K562 (cell line): Measurements from ENCODE around the gene ATG7. TPM values are rescaled to one million over a fixed set of nuclear protein-coding genes. Genes with fewer than 3 reads are reported as not detected.

Experiments used
- AFF4 ChIP-seq: sonication (generic); formaldehyde crosslinking; IDR thresholded peaks from 2 replicates; pipeline ENCODE4 v1.8.0; 2023; ENCODE audit warnings: mild to moderate bottlenecking, missing genetic modification reagents
- DEAF1 ChIP-seq: fragments of 450-650 bp; formaldehyde crosslinking; IDR thresholded peaks from 2 replicates; pipeline ENCODE4 v1.4.0; 2020; ENCODE audit warnings: mild to moderate bottlenecking, moderate library complexity
- ILF3 ChIP-seq: fragments of 450-650 bp; IDR thresholded peaks from 2 replicates; pipeline ENCODE4 v1.6.1; 2018; ENCODE audit warnings: antibody characterized with exemption, mild to moderate bottlenecking, moderate library complexity, borderline replicate concordance
- MAZ ChIP-seq, 2 experiments: fragments of 450-650 bp in 1 of 2; sonication (generic) in 1 of 2; formaldehyde crosslinking; IDR thresholded peaks in 1 of 2; conservative IDR thresholded peaks in 1 of 2; 2 replicates each; pipeline versions ENCODE4 v1.4.0 to v1.5.0; 2020; ENCODE audit warnings: mild to moderate bottlenecking in 1 of 2, missing genetic modification reagents in 1 of 2
- PCBP2 ChIP-seq: fragments of 200-400 bp; formaldehyde crosslinking; IDR thresholded peaks from 2 replicates; pipeline ENCODE4 v1.6.1; 2018; ENCODE audit warnings: low read length, low read depth, mild to moderate bottlenecking, moderate library complexity; ENCODE audit not compliant: poor library complexity, severe bottlenecking
- PREB ChIP-seq: sonication (generic); formaldehyde crosslinking; IDR thresholded peaks from 2 replicates; pipeline ENCODE4 v1.8.1; 2023; ENCODE audit warnings: mild to moderate bottlenecking, missing genetic modification reagents
- RNF219 ChIP-seq: fragments of 250-450 bp; sonication (Bioruptor Pico); IDR thresholded peaks from 2 replicates; pipeline ENCODE4 v1.5.0; 2022; ENCODE audit warnings: mild to moderate bottlenecking
- TFE3 ChIP-seq: fragments of 450-650 bp; formaldehyde crosslinking; IDR thresholded peaks from 2 replicates; pipeline ENCODE4 v1.4.0; 2020; ENCODE audit warnings: mild to moderate bottlenecking, mixed read lengths
- XRCC4 ChIP-seq: IDR thresholded peaks from one replicate; pipeline ENCODE4 v1.6.1; 2011; ENCODE audit not compliant: insufficient read depth, insufficient read length; ENCODE audit errors: extremely low read depth
- ZNF124 ChIP-seq: sonication (generic); formaldehyde crosslinking; IDR thresholded peaks from 2 replicates; pipeline ENCODE4 v1.8.1; 2022; ENCODE audit warnings: missing genetic modification reagents
- ZNF232 ChIP-seq: sonication (generic); formaldehyde crosslinking; IDR thresholded peaks from 2 replicates; pipeline ENCODE4 v1.8.0; 2022; ENCODE audit warnings: mild to moderate bottlenecking, missing genetic modification reagents
- ZNF384 ChIP-seq: IDR thresholded peaks from 2 replicates; pipeline ENCODE4 v1.6.1; 2012; ENCODE audit warnings: low read depth, low read length, improper control_type of control experiment
- ZNF395 ChIP-seq: fragments of 200-800 bp; sonication (Bioruptor generic); IDR thresholded peaks from 2 replicates; pipeline ENCODE4 v1.6.1; 2017; ENCODE audit warnings: missing genetic modification characterization, missing compliant biosample characterization
- polyA plus RNA-seq, 8 experiments: library from polyadenylated mRNA; depleted of rRNA in 4 of 8; stranded (reverse) in 5 of 8; unstranded in 3 of 8; fragments of >200 nt; fragmentation: Nextera tagmentation in 2 of 8; fragmentation: Illumina TruSeq in 1 of 8; extraction: Ambion mirVana in 2 of 8; extraction: Trizol in 1 of 8; gene quantifications; 2 replicates each; pipeline versions ENCODE4 v1.2.1 to v1.2.3, GENCODE V29; 2011 to 2014; ENCODE audit warnings: inconsistent platforms in 1 of 8, missing spikeins in 1 of 8
- total RNA-seq, 7 experiments: library from RNA; depleted of rRNA in 6 of 7; stranded (reverse); fragments of >200 nt in 6 of 7; fragmentation: Illumina TruSeq in 2 of 7; extraction: Trizol in 2 of 7; gene quantifications; 2 replicates each; pipeline versions ENCODE4 v1.2.1 to v1.2.3, GENCODE V29; 2011 to 2021; ENCODE audit warnings: low replicate concordance in 1 of 7

ATG7 gene
- total and polyA plus RNA-seq, 9 of the 15 experiments (the other 6 are each of a cell fraction or from before 2014, with no cell fraction given) = 18.3 to 45.3 (median 33.6) TPM

GRCh38 chr3:11335056-11335608, 62.9 kb downstream of the ATG7 start (continued):
- no peak for TF ChIP-seq RNF219
- TF ChIP-seq MAZ (CRISPR knock-in tag; conservative IDR thresholded peaks at IDR 0.05 in 1 of 2, IDR thresholded peaks at IDR 0.05 in 1 of 2) = no peak
- no peak for TF ChIP-seq ZNF395 (CRISPR knock-in tag)
- no peak for TF ChIP-seq PREB (CRISPR knock-in tag)
- no peak for TF ChIP-seq AFF4 (CRISPR knock-in tag)
- no peak for TF ChIP-seq ILF3
- TF ChIP-seq TFE3 = no peak
- no peak for TF ChIP-seq PCBP2
- no peak for TF ChIP-seq XRCC4
- no peak for TF ChIP-seq ZNF232 (CRISPR knock-in tag)
- TF ChIP-seq ZNF384 = 0 out of 2 replicates have a peak, but pooled peaks have one; percentile 11
- no peak for TF ChIP-seq ZNF124
- TF ChIP-seq DEAF1 (CRISPR knock-in tag) = peak; percentile 86
